A549 (cell line): Measurements from ENCODE around the gene ZNF558. TPM values are rescaled to one million over a fixed set of nuclear protein-coding genes. Genes with fewer than 3 reads are reported as not detected.
A peak's percentile ranks its signal among the peaks of the same experiment; 100 is the strongest.

Experiments used
- ATAC-seq, 2 experiments: fragments of 200-7000 bp in 1 of 2; fragments of >200 bp in 1 of 2; cut with Nextera tagmentation in 1 of 2; cut with Tn5 transposase in 1 of 2; 3 replicates each; pipeline versions ENCODE4 v1.8.0 to v1.9.1; 2018 to 2020; ENCODE audit warnings: mild to moderate bottlenecking in 1 of 2, moderate library complexity in 1 of 2
- CTCF ChIA-PET: fragments of 300-600 bp; sonication (Branson Sonifier 250); formaldehyde crosslinking; extraction: SDS; loops from one replicate; lab custom pipeline; 2021; ENCODE audit warnings: antibody characterized with exemption, inconsistent platforms; lab: Yijun Ruan, JAX
- POLR2A ChIA-PET: fragments of 350-600 bp; formaldehyde crosslinking; extraction: SDS; loops from one replicate; lab custom pipeline; 2021; ENCODE audit warnings: antibody characterized with exemption, inconsistent platforms; lab: Yijun Ruan, JAX
- DNase-seq, 2 experiments: peaks; one replicate each; pipeline versions ENCODE4 v3.0.0 to v3.0.0-alpha.2; 2011 to 2016; ENCODE audit warnings: low read depth in 1 of 2, low spot score in 1 of 2
- FAIRE-seq: peaks from 2 replicates; lab custom pipeline; 2011; peaks lifted over from hg19 to GRCh38; lab: Jason Lieb, UNC
- H3K27ac ChIP-seq, 2 experiments: fragments of >200 bp; sonication (Bioruptor Twin); formaldehyde crosslinking; 3 replicates each; pipeline ENCODE4 v1.5.1; 2016 to 2017
- H3K4me1 ChIP-seq: fragments of >200 bp; sonication (Bioruptor Twin); formaldehyde crosslinking; 3 replicates; pipeline ENCODE4 v1.6.1; 2016
- H3K4me2 ChIP-seq: fragments of >200 bp; sonication (Bioruptor Twin); formaldehyde crosslinking; 3 replicates; pipeline ENCODE4 v1.6.1; 2016
- H3K4me3 ChIP-seq: fragments of >200 bp; sonication (Bioruptor Twin); formaldehyde crosslinking; 3 replicates; pipeline ENCODE4 v1.5.1; 2016
- H3K9me3 ChIP-seq: fragments of >200 bp; sonication (Bioruptor Twin); formaldehyde crosslinking; 3 replicates; pipeline ENCODE4 v1.6.1; 2016
- BHLHE40 ChIP-seq: IDR thresholded peaks from 2 replicates; pipeline ENCODE4 v1.6.1; 2012; ENCODE audit warnings: low read depth, low read length, inconsistent platforms
- CEBPB ChIP-seq, 2 experiments: fragments of >200 bp in 1 of 2; sonication (Bioruptor Twin) in 1 of 2; formaldehyde crosslinking in 1 of 2; IDR thresholded peaks; 2 replicates each; pipeline ENCODE4 v1.6.1; 2012 to 2016
- CHD2 ChIP-seq: fragments of 150-350 bp; IDR thresholded peaks from 2 replicates; pipeline ENCODE4 v1.6.1; 2014; ENCODE audit warnings: low read length; ENCODE audit not compliant: partially characterized antibody
- CHD4 ChIP-seq: fragments of 200-600 bp; sonication (generic); IDR thresholded peaks from 2 replicates; pipeline ENCODE4 v1.6.1; 2016; ENCODE audit warnings: antibody characterized with exemption, mild to moderate bottlenecking, borderline replicate concordance
- E2F6 ChIP-seq: IDR thresholded peaks from 2 replicates; pipeline ENCODE4 v1.6.1; 2012; ENCODE audit warnings: low read depth, borderline replicate concordance
- EHF ChIP-seq: fragments of 250-450 bp; sonication (Bioruptor Pico); IDR thresholded peaks from 2 replicates; pipeline ENCODE4 v1.5.0; 2020; ENCODE audit warnings: mild to moderate bottlenecking
- EHMT2 ChIP-seq: fragments of 200-600 bp; sonication (generic); IDR thresholded peaks from 2 replicates; pipeline ENCODE4 v1.6.1; 2016; ENCODE audit warnings: antibody characterized with exemption, low read depth, mild to moderate bottlenecking, moderate library complexity
- ESRRA ChIP-seq: fragments of 150-350 bp; IDR thresholded peaks from 2 replicates; pipeline ENCODE4 v1.6.1; 2014; ENCODE audit warnings: mild to moderate bottlenecking, low read length, borderline replicate concordance
- FOSL2 ChIP-seq, 2 experiments: fragments of 450-650 bp in 1 of 2; fragments of >200 bp in 1 of 2; sonication (Bioruptor Twin) in 1 of 2; formaldehyde crosslinking; IDR thresholded peaks; 2 replicates each; pipeline versions ENCODE4 v1.5.0 to v1.6.1; 2016 to 2020; ENCODE audit warnings: mild to moderate bottlenecking in 1 of 2, moderate library complexity in 1 of 2
- HOXB13 ChIP-seq: fragments of 250-450 bp; sonication (Bioruptor Pico); IDR thresholded peaks from 2 replicates; pipeline ENCODE4 v1.5.0; 2020; ENCODE audit warnings: low read depth, mild to moderate bottlenecking, moderate library complexity
- HOXB5 ChIP-seq: fragments of 250-450 bp; sonication (Bioruptor Pico); IDR thresholded peaks from 2 replicates; pipeline ENCODE4 v1.5.0; 2020; ENCODE audit warnings: mild to moderate bottlenecking, moderate library complexity
- KDM5A ChIP-seq: fragments of 200-600 bp; sonication (generic); IDR thresholded peaks from 2 replicates; pipeline ENCODE4 v1.6.1; 2016; ENCODE audit warnings: antibody characterized with exemption, mild to moderate bottlenecking
- MAZ ChIP-seq: fragments of 150-350 bp; IDR thresholded peaks from 2 replicates; pipeline ENCODE4 v1.6.1; 2014; ENCODE audit warnings: antibody characterized with exemption, low read depth, low read length, borderline replicate concordance
- NPAS2 ChIP-seq: fragments of 250-450 bp; sonication (Bioruptor Pico); IDR thresholded peaks from 2 replicates; pipeline ENCODE4 v1.8.0; 2022; ENCODE audit warnings: mild to moderate bottlenecking, moderate library complexity, borderline replicate concordance
- NR3C1 ChIP-seq: fragments of >200 bp; sonication (Bioruptor Twin); formaldehyde crosslinking; IDR thresholded peaks from 3 replicates; pipeline ENCODE4 v1.6.1; 2017
- PBX3 ChIP-seq: IDR thresholded peaks from 2 replicates; pipeline ENCODE4 v1.6.1; 2012
- PHF8 ChIP-seq: fragments of 200-600 bp; sonication (generic); IDR thresholded peaks from 2 replicates; pipeline ENCODE4 v1.6.1; 2016; ENCODE audit warnings: low read depth, mild to moderate bottlenecking, antibody characterized with exemption, moderate library complexity, borderline replicate concordance
- REST ChIP-seq: fragments of 200-600 bp; sonication (generic); IDR thresholded peaks from 2 replicates; pipeline ENCODE4 v1.6.1; 2016; ENCODE audit warnings: antibody characterized with exemption, mild to moderate bottlenecking, moderate library complexity
- SREBF2 ChIP-seq: fragments of 450-650 bp; IDR thresholded peaks from 2 replicates; pipeline ENCODE4 v1.6.1; 2014; ENCODE audit warnings: mild to moderate bottlenecking, moderate library complexity
- TFCP2L1 ChIP-seq: fragments of 250-450 bp; sonication (Bioruptor Pico); IDR thresholded peaks from 2 replicates; pipeline ENCODE4 v1.5.0; 2021; ENCODE audit warnings: mild to moderate bottlenecking
- TP53 ChIP-seq: fragments of 250-450 bp; sonication (Bioruptor Pico); IDR thresholded peaks from 2 replicates; pipeline ENCODE4 v1.5.0; 2021; ENCODE audit warnings: mild to moderate bottlenecking, moderate library complexity
- ZNF302 ChIP-seq: fragments of 250-450 bp; sonication (Bioruptor Pico); IDR thresholded peaks from 2 replicates; pipeline ENCODE4 v1.9.0; 2021; ENCODE audit warnings: inconsistent platforms, mild to moderate bottlenecking, moderate library complexity
- ZSCAN20 ChIP-seq: fragments of 250-450 bp; sonication (Bioruptor Pico); IDR thresholded peaks from 2 replicates; pipeline ENCODE4 v1.8.0; 2022; ENCODE audit warnings: mild to moderate bottlenecking, moderate library complexity
- WGBS: methylation state at CpG from one replicate; pipeline ENCODE4 v1.1.6; 2017; ENCODE audit errors: missing lambda C conversion rate; 5-methylcytosine and 5-hydroxymethylcytosine counted together
- polyA plus RNA-seq, 4 experiments: library from polyadenylated mRNA; depleted of rRNA in 3 of 4; stranded (reverse); fragments of >200 nt; fragmentation: RNase III in 1 of 4; extraction: RNeasy Plus Mini Kit Qiagen cat#74134 plus additional on column Dnase treatment in 1 of 4; gene quantifications; 2 replicates in 3 of 4; 3 replicates in 1 of 4; pipeline ENCODE4 v1.2.3, GENCODE V29; 2011 to 2017

The ZNF558 gene
- polyA plus RNA-seq, 2 of the 4 experiments (the other 2 are of a cell fraction) = 8.8 to 30.9 TPM

GRCh38 chr19:8826371-8826770, 5.7 kb downstream of the ZNF558 start:
- ATAC-seq = no peak
- TF ChIP-seq NR3C1 (no peak), ZSCAN20 (no peak), KDM5A (no peak), REST (no peak), EHMT2 (no peak), HOXB5 (no peak), BHLHE40 (no peak), CEBPB (IDR thresholded peaks at IDR 0.05) (no peak), FOSL2 (IDR thresholded peaks at IDR 0.05) (no peak), FOSL2 (CRISPR knock-in tag; IDR thresholded peaks at IDR 0.05) (no peak), CHD2 (no peak), EHF (CRISPR knock-in tag) (no peak), CHD4 (no peak), TP53 (CRISPR knock-in tag) (no peak), TFCP2L1 (CRISPR knock-in tag) (no peak), PBX3 (no peak)
- TF ChIP-seq, all 56 proteins: peak for 0
- FAIRE-seq (no peak), DNase-seq (peak in 1 of 2 experiments; percentile 4)
- peaks cover 2% of the 10 kb centered on the region; the same call in 1 of the 3 replicates for H3K4me1 ChIP-seq
- POLR2A ChIA-PET = no interaction called here
- WGBS = 93% methylated on average over 5 of the region's 5 CpGs
- CTCF ChIA-PET = no interaction called here
- H3K4me2 ChIP-seq = no peak overlapping the region
- no peak overlapping the region for H3K27ac ChIP-seq
- H3K4me3 ChIP-seq = no peak overlapping the region
- H3K9me3 ChIP-seq = no peaks in the 10 kb centered on the region

GRCh38 chr19:8821748-8822241, 10.3 kb downstream of the ZNF558 start:
- TF ChIP-seq KDM5A (no peak), HOXB5 (no peak), ESRRA (no peak), ZNF302 (CRISPR knock-in tag) (no peak), NPAS2 (CRISPR knock-in tag) (no peak), SREBF2 (no peak), HOXB13 (CRISPR knock-in tag) (no peak), E2F6 (no peak), MAZ (no peak), BHLHE40 (no peak), PHF8 (no peak)
- Histone ChIP-seq H3K27ac (no peak overlapping the region), H3K4me3 (no peak overlapping the region), H3K9me3 (peaks cover 20% of the 10 kb centered on the region; the same call in 2 of the 3 replicates), H3K4me1 (no peaks in the 10 kb centered on the region), H3K4me2 (no peak overlapping the region)
- ChIA-PET POLR2A (no interaction called here), CTCF (no interaction called here)
- ATAC-seq = no peak
- no peak for FAIRE-seq
- 66% methylated on average over 5 of the region's 5 CpGs for WGBS
- no peak for DNase-seq
